Upper lobe of left lung (tissue), 4 donors: ENCODE data around the gene OR6P1.

Experiments used
- EP300 ChIP-seq, 4 donors: sonication (generic); formaldehyde crosslinking; IDR thresholded peaks; one replicate each; pipeline ENCODE4 v1.5.1; 2017; ENCODE audit warnings: antibody characterized with exemption in 4 of 4, control low read depth in 2 of 4
- POLR2A ChIP-seq, 4 donors: fragments of 450-650 bp; IDR thresholded peaks; one replicate each; pipeline ENCODE4 v1.5.1; 2016 to 2017; ENCODE audit warnings: antibody characterized with exemption in 4 of 4, mild to moderate bottlenecking in 2 of 4
- TF ChIP-seq, protein P1 (sequence below), 6 experiments: fragments of 450-650 bp in 4 of 6; fragments of 200-600 bp in 2 of 6; sonication (generic) in 2 of 6; IDR thresholded peaks; one replicate each; pipeline ENCODE4 v1.5.1; 2016 to 2019; ENCODE audit warnings: antibody characterized with exemption in 6 of 6

DNA sequence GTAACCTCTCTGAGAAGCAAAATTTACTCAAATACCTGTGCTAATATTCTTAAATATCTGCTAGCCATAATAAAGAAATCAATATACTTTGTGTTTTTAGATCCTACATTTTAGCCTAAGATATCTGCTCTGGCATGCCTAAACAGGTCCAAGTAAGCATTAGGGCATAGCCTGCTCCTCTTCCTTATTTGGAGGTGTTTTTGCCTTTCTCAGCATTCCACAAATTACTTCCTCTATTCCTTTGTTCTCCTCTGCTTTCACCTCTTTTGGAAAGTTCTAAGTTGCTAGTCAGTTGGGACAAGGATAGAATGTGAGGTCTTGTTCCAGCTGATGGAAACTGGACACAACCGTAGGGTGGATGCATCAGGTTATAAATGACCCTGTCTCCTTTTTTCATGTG is 16.6 kb upstream of the OR6P1 start:
- TF ChIP-seq, protein P1, sequence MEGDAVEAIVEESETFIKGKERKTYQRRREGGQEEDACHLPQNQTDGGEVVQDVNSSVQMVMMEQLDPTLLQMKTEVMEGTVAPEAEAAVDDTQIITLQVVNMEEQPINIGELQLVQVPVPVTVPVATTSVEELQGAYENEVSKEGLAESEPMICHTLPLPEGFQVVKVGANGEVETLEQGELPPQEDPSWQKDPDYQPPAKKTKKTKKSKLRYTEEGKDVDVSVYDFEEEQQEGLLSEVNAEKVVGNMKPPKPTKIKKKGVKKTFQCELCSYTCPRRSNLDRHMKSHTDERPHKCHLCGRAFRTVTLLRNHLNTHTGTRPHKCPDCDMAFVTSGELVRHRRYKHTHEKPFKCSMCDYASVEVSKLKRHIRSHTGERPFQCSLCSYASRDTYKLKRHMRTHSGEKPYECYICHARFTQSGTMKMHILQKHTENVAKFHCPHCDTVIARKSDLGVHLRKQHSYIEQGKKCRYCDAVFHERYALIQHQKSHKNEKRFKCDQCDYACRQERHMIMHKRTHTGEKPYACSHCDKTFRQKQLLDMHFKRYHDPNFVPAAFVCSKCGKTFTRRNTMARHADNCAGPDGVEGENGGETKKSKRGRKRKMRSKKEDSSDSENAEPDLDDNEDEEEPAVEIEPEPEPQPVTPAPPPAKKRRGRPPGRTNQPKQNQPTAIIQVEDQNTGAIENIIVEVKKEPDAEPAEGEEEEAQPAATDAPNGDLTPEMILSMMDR (IDR thresholded peaks at IDR 0.05) = no peak
- TF ChIP-seq POLR2A (IDR thresholded peaks at IDR 0.05) = no peak
- no peak for TF ChIP-seq EP300 (IDR thresholded peaks at IDR 0.05)
